ENCODE data around the gene SALL3. TPM values are rescaled to one million over a fixed set of nuclear protein-coding genes. Genes with fewer than 3 reads are reported as not detected.
"Not testable (repeated sequence)": the region's sequence is repeated elsewhere in the genome, so short reads cannot be mapped to it uniquely, and the experiment has no call there.

SALL3 gene
- total RNA-seq, 2 donors from 2014 or later: not detected

DNA sequence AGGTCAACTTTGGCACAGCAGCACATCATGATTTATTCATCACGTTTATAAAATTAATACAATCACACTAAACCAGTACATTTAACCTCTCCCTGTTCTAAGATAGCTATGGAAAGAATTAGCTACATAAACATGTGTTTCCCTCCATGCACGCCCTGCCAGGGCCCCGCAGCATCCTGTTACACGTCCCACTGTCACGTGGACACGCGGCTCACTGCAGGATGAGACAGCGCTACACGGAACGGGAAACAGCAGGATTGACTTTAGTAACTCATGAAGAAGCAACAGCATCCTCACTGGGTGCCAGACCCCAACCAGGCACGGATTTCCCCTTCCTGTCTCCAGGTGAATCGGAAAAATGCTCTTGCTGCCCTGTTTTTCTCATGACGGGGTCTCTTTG lies 30.9 kb upstream of the SALL3 start:
- H3K9me3 ChIP-seq (ENCODE audit: control insufficient read depth, low read length, poor library complexity, severe bottlenecking): no peaks in the 10 kb centered on the region
- Mint-ChIP-seq H3K27me3 (peaks cover 38% of the 10 kb centered on the region), H3K4me3 (no peak overlapping the region), H3K36me3 (ENCODE audit: low read depth) (no peaks in the 10 kb centered on the region), H3K4me1 (no peaks in the 10 kb centered on the region), H3K27ac (no peak overlapping the region)
- DNase-seq: no peak
- no peak for ATAC-seq

DNA sequence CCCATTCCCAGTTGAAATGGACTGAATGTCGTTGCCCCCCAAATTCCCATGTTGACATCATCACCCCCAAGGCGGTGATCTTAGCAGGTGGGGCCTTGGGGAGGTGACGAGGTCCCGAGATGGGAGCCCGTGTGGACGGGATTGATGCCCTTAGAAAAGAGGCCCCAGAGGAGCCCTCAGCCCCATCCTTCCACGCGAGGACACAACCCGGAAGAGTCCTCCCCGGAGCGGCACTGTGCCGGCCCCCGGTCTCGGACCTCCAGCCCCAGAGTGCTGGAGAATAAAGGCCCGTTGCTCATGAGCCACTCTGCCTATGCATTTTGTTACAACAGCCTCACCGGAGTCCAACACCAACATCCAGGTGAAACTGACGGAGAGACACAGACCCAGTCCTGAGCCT lies 30.4 kb upstream of the SALL3 start:
- no peak for ATAC-seq
- no peak overlapping the region for H3K4me3 Mint-ChIP-seq
- peaks cover 32% of the 10 kb centered on the region for H3K27me3 Mint-ChIP-seq
- H3K4me1 Mint-ChIP-seq: no peaks in the 10 kb centered on the region
- no peaks in the 10 kb centered on the region for H3K9me3 ChIP-seq (ENCODE audit: control insufficient read depth, low read length, poor library complexity, severe bottlenecking)
- H3K36me3 Mint-ChIP-seq (ENCODE audit: low read depth): no peaks in the 10 kb centered on the region
- H3K27ac Mint-ChIP-seq: no peak overlapping the region
- DNase-seq: no peak

- Mint-ChIP-seq H3K4me3 (no peak overlapping the region), H3K27ac (no peak overlapping the region), H3K36me3 (ENCODE audit: low read depth) (no peaks in the 10 kb centered on the region), H3K4me1 (no peaks in the 10 kb centered on the region), H3K27me3 (peaks cover 38% of the 10 kb centered on the region)
- no peak for ATAC-seq
- no peaks in the 10 kb centered on the region for H3K9me3 ChIP-seq (ENCODE audit: control insufficient read depth, low read length, poor library complexity, severe bottlenecking)
- DNase-seq: no peak
These were observed 29.2 kb upstream of the SALL3 start for GRCh38 chr18:78950386-78950785.

DNA sequence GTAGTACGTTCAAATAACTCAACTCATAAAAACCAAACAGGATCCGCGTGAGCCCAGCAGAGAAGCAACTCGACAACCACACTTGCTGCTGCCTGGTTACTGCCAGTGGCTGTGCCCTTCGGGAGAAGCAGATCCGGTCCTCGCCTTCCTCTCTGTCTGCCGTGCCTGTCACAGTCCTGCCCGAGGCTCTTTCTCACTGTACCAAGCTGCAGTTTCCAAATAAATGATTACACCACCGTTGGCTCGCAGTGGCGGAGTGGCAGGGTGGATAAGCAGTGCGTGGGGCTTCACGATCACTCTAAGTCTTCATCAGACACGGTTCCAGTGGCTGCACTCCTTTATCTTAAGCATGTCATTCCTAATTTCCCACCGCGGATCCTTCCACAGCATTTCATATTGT lies 26.1 kb upstream of the SALL3 start:
- H3K4me3 Mint-ChIP-seq: no peak overlapping the region
- H3K4me1 Mint-ChIP-seq: no peaks in the 10 kb centered on the region
- H3K9me3 ChIP-seq (ENCODE audit: control insufficient read depth, low read length, poor library complexity, severe bottlenecking): no peaks in the 10 kb centered on the region
- no peaks in the 10 kb centered on the region for H3K36me3 Mint-ChIP-seq (ENCODE audit: low read depth)
- H3K27me3 Mint-ChIP-seq: peaks cover 20% of the 10 kb centered on the region
- ATAC-seq (no peak), DNase-seq (no peak)
- H3K27ac Mint-ChIP-seq: no peak overlapping the region

- no peaks in the 10 kb centered on the region for H3K4me1 Mint-ChIP-seq
- H3K27me3 Mint-ChIP-seq: peaks cover 9% of the 10 kb centered on the region
These were observed 24.6 kb upstream of the SALL3 start for GRCh38 chr18:78955051-78955450.

GRCh38 chr18:78957140-78957539 lies 22.5 kb upstream of the SALL3 start:
- no peaks in the 10 kb centered on the region for H3K9me3 ChIP-seq (ENCODE audit: control insufficient read depth, low read length, poor library complexity, severe bottlenecking)
- H3K27me3 Mint-ChIP-seq: peaks cover 9% of the 10 kb centered on the region
- H3K36me3 Mint-ChIP-seq (ENCODE audit: low read depth): no peaks in the 10 kb centered on the region
- no peak overlapping the region for H3K4me3 Mint-ChIP-seq
- DNase-seq (no peak), ATAC-seq (no peak)
- H3K4me1 Mint-ChIP-seq: no peaks in the 10 kb centered on the region
- H3K27ac Mint-ChIP-seq: no peak overlapping the region

More at GRCh38 chr18:78955051-78955450, 24.6 kb upstream of the SALL3 start:
- H3K9me3 ChIP-seq (ENCODE audit: control insufficient read depth, low read length, poor library complexity, severe bottlenecking): no peaks in the 10 kb centered on the region
- Mint-ChIP-seq H3K27ac (no peak overlapping the region), H3K4me3 (no peak overlapping the region), H3K36me3 (ENCODE audit: low read depth) (no peaks in the 10 kb centered on the region)
- DNase-seq (no peak), ATAC-seq (no peak)

GRCh38 chr18:78960709-78961108 lies 18.9 kb upstream of the SALL3 start:
- DNase-seq (no peak), ATAC-seq (no peak)
- H3K9me3 ChIP-seq (ENCODE audit: control insufficient read depth, low read length, poor library complexity, severe bottlenecking): no peaks in the 10 kb centered on the region
- Mint-ChIP-seq H3K4me3 (no peak overlapping the region), H3K4me1 (no peaks in the 10 kb centered on the region), H3K27me3 (no peaks in the 10 kb centered on the region), H3K27ac (no peak overlapping the region), H3K36me3 (ENCODE audit: low read depth) (no peaks in the 10 kb centered on the region)

DNA sequence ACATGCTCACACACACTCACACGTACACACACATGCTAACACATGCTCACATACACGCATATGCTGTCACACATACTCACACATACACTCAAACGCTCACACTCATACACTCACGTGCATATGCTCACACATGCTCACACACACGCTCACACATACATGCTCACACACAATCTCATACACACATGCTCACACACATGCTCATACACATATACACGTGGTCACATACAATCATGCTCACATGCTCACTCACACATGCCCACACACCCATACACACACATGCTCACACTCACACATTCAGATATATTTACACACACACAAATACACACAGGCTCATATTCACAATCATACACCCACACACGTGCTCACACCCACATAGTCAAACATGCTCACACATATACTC lies 17.5 kb upstream of the SALL3 start:
- H3K4me3 Mint-ChIP-seq: no peak overlapping the region
- ATAC-seq (no peak), DNase-seq (no peak)
- H3K27ac Mint-ChIP-seq: no peak overlapping the region
- H3K4me1 Mint-ChIP-seq: no peaks in the 10 kb centered on the region
- no peaks in the 10 kb centered on the region for H3K36me3 Mint-ChIP-seq (ENCODE audit: low read depth)
- no peaks in the 10 kb centered on the region for H3K27me3 Mint-ChIP-seq
- no peaks in the 10 kb centered on the region for H3K9me3 ChIP-seq (ENCODE audit: control insufficient read depth, low read length, poor library complexity, severe bottlenecking)

DNA sequence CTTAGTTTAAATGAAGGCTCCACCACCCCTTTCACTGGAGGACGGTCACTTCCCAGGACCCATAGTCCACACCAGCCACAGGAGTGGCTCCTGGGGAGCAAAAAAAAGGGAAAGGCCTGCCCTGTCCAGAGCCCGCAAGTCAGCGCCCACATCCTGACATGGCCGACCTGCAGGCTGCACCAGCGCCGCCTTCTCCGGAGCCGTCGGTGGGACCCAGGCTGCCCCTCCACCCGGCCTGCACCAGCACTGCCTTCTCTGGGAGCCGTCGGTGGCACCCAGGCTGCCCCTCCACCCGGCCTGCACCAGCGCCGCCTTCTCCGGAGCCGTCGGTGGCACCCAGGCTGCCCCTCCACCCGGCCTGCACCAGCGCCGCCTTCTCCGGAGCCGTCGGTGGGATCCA lies 14.9 kb upstream of the SALL3 start:
- not testable (repeated sequence) for H3K4me3 Mint-ChIP-seq; H3K36me3 Mint-ChIP-seq (ENCODE audit: low read depth); DNase-seq; H3K9me3 ChIP-seq (ENCODE audit: control insufficient read depth, low read length, poor library complexity, severe bottlenecking); H3K27ac Mint-ChIP-seq; H3K4me1 Mint-ChIP-seq; ATAC-seq
- H3K27me3 Mint-ChIP-seq: peaks cover 15% of the 10 kb centered on the region

GRCh38 chr18:78965260-78965659 lies 14.4 kb upstream of the SALL3 start:
- H3K4me3 Mint-ChIP-seq: no peak overlapping the region
- H3K9me3 ChIP-seq (ENCODE audit: control insufficient read depth, low read length, poor library complexity, severe bottlenecking): no peaks in the 10 kb centered on the region
- no peak for DNase-seq
- H3K4me1 Mint-ChIP-seq: no peaks in the 10 kb centered on the region
- no peak overlapping the region for H3K27ac Mint-ChIP-seq
- H3K27me3 Mint-ChIP-seq: peaks cover 20% of the 10 kb centered on the region
- no peak for ATAC-seq
- H3K36me3 Mint-ChIP-seq (ENCODE audit: low read depth): no peaks in the 10 kb centered on the region

DNA sequence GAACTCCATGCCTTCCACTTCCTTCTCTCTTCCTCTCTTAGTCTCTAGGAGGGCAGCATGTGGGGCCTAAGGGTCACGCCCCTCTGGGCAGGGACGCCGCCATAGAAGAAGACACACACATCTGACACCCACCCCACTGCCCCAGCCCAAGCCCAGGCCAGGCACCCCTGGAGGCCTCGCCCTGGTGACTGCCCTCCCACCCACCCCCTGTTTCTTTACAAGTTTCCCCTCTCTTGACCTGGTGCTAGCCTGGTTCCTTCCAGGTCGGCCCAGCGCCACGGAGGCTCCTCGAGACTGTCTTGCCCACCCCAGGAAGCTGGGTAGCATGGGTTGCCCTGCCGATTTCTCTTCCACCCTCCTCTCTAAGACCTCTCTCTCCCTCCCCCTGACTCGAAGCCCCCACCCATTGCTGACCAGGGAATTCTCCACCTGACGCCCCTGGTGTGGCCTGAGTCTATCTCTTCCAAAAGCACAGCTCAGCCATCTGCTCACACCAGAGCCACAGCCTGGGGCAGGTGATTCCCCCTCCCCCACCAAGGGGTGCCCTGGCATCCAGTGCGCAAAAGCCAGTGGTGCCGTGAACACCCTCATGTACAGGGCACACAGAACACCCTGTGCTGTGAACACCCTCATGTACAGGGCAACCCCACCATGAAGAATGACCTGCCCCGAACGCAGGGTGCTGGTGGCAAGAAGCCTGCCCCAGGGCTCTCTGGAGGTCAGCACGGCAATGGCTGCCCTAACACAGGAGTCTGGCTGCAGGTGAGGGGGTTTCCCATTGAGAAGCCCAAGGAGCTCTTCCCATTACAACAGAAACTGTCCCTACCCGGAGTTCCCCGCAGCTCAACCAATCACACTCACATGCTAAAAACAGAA lies 13.5 kb upstream of the SALL3 start:
- H3K36me3 Mint-ChIP-seq (ENCODE audit: low read depth): no peaks in the 10 kb centered on the region
- H3K27me3 Mint-ChIP-seq: peaks cover 29% of the 10 kb centered on the region
- H3K4me1 Mint-ChIP-seq: no peaks in the 10 kb centered on the region
- H3K4me3 Mint-ChIP-seq: no peak overlapping the region
- H3K27ac Mint-ChIP-seq: no peak overlapping the region
- DNase-seq: no peak
- ATAC-seq: no peak
- no peaks in the 10 kb centered on the region for H3K9me3 ChIP-seq (ENCODE audit: control insufficient read depth, low read length, poor library complexity, severe bottlenecking)

- peaks cover 35% of the 10 kb centered on the region for H3K27me3 Mint-ChIP-seq
- no peak overlapping the region for H3K4me3 Mint-ChIP-seq
- H3K27ac Mint-ChIP-seq: no peak overlapping the region
- peaks cover 2% of the 10 kb centered on the region for H3K36me3 Mint-ChIP-seq (ENCODE audit: low read depth)
- no peaks in the 10 kb centered on the region for H3K9me3 ChIP-seq (ENCODE audit: control insufficient read depth, low read length, poor library complexity, severe bottlenecking)
- DNase-seq (no peak), ATAC-seq (no peak)
- H3K4me1 Mint-ChIP-seq: no peaks in the 10 kb centered on the region
These were observed 12.9 kb upstream of the SALL3 start for GRCh38 chr18:78966793-78967106.

GRCh38 chr18:78967692-78968091 lies 11.9 kb upstream of the SALL3 start:
- no peaks in the 10 kb centered on the region for H3K4me1 Mint-ChIP-seq
- peaks cover 45% of the 10 kb centered on the region for H3K27me3 Mint-ChIP-seq
- peaks cover 2% of the 10 kb centered on the region for H3K36me3 Mint-ChIP-seq (ENCODE audit: low read depth)
- no peaks in the 10 kb centered on the region for H3K9me3 ChIP-seq (ENCODE audit: control insufficient read depth, low read length, poor library complexity, severe bottlenecking)
- H3K4me3 Mint-ChIP-seq: no peak overlapping the region
- ATAC-seq (no peak), DNase-seq (no peak)
- H3K27ac Mint-ChIP-seq: no peak overlapping the region

DNA sequence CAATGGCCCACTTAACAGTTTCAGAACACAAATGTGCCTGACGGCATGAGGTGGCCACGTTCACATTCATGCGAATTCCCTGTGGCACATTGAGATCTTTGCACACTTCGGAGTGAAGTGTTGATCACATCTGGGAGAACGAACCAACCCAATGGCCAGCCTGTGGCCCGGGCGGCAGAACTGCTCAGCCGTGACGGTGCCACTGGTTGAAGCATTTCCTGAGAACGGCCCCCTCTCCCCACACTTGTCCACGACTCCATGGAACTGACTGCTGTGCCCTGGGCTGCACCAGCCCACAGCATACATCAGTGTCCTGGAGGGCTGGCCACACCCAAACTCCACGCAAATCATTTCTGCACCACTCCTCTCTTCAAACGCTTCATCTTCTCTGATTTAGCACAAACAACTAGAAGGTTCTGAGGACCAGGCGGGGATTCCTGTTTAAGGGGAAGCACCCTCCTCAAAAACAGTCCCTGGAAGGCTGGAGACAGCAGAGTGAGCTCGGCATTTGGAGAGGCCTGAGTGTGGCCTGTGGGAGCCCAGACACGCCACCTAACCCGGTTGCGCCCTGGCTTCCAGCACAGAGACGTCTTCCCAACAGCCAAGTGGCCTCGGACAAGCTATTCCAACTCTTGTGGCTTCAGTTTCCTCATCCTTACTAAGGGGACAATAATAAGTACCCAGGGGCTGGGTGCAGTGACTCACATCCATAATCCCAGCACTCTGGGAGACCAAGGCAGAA lies 9.9 kb upstream of the SALL3 start:
- no peaks in the 10 kb centered on the region for H3K9me3 ChIP-seq (ENCODE audit: control insufficient read depth, low read length, poor library complexity, severe bottlenecking)
- DNase-seq (no peak), ATAC-seq (no peak)
- Mint-ChIP-seq H3K27ac (no peak overlapping the region), H3K27me3 (peaks cover 52% of the 10 kb centered on the region), H3K36me3 (ENCODE audit: low read depth) (peaks cover 6% of the 10 kb centered on the region), H3K4me3 (no peak overlapping the region), H3K4me1 (peaks cover 1% of the 10 kb centered on the region)
